ENCODE results near the gene PDIA2.

GRCh38 chr16:280552-280951, 2.4 kb upstream of the PDIA2 start, which contains the start of gene ARHGDIG:
- TF ChIP-seq POLR2A (IDR thresholded peaks at IDR 0.05; ENCODE audit: low read depth, low read length) (no peak), POLR2AphosphoS5 (IDR thresholded peaks at IDR 0.05; ENCODE audit: low read depth, low read length) (no peak), TAF1 (IDR thresholded peaks at IDR 0.05; ENCODE audit: borderline replicate concordance, low read depth, low read length) (no peak)
